ENCODE results near the gene TREML2. TPM values are rescaled to one million over a fixed set of nuclear protein-coding genes. Genes with fewer than 3 reads are reported as not detected.

TREML2 gene
- total and polyA plus RNA-seq, 2 of the 13 experiments (the other 11 are each of a cell fraction or from before 2014, with no cell fraction given), result not detected

DNA sequence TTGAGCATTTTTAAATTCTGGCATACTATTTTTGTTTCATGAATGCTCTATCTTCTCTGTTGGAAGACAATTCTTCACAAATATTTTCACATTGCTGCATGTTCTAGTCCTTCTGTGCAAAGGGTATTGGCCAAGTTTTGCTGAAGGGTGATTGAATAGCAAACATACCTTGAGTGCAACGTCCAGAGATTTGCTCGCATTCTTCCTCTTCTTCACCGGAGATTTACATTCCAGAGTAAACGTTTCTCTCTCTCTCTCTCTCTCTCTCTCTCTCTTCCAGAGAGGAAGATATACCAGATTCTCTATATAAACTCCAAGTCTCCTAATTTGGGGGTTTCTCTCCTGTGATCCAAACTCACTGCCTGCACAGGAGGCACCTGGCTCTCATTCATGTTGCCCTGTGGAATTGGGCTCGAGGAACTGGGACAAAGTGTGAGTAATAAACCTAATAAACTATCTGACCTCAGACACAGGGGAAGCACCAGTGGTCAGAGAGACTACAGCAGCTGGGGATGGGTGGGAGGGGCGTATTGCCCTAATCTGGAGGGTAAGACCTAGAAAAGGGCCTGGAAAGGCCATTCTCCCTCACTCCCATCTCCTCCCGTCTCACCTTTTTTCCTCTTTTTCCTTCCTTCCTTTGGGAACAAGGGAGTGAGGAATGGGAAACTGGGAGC lies 45.7 kb downstream of the TREML2 start (continued):
- no peak for TF ChIP-seq ZBED4 (CRISPR knock-in tag; IDR thresholded peaks at IDR 0.05; ENCODE audit: borderline replicate concordance)
- no peak for TF ChIP-seq ZNF781 (CRISPR knock-in tag; IDR thresholded peaks at IDR 0.05; ENCODE audit: borderline replicate concordance, not compliant biosample characterization)
- TF ChIP-seq PCBP2 (optimal IDR thresholded peaks at IDR 0.05; ENCODE audit: low read depth, low read length, poor library complexity, severe bottlenecking), result no peak
- no peak for TF ChIP-seq ZNF414 (CRISPR knock-in tag; IDR thresholded peaks at IDR 0.05)
- TF ChIP-seq KAT7 (CRISPR knock-in tag; IDR thresholded peaks at IDR 0.05; ENCODE audit: borderline replicate concordance), result no peak
- no peak; the same call in 1 of the 2 replicates for TF ChIP-seq CEBPB (IDR thresholded peaks at IDR 0.05; ENCODE audit: borderline replicate concordance, low read depth, low read length)
- no peak for TF ChIP-seq RFXAP (CRISPR knock-in tag; IDR thresholded peaks at IDR 0.05; ENCODE audit: borderline replicate concordance)
- no peak for TF ChIP-seq ZNF691 (CRISPR knock-in tag; IDR thresholded peaks at IDR 0.05; ENCODE audit: borderline replicate concordance, low read depth)
- TF ChIP-seq ZNF841 (CRISPR knock-in tag; IDR thresholded peaks at IDR 0.05; ENCODE audit: borderline replicate concordance), result no peak
- no peak for TF ChIP-seq RXRA (CRISPR knock-in tag; IDR thresholded peaks at IDR 0.05)
- peak; percentile 56 for TF ChIP-seq GFI1 (CRISPR knock-in tag; IDR thresholded peaks at IDR 0.05; ENCODE audit: borderline replicate concordance)
- no peak for TF ChIP-seq ZNF747 (CRISPR knock-in tag; IDR thresholded peaks at IDR 0.05; ENCODE audit: borderline replicate concordance)
- no peak for TF ChIP-seq ZNF124 (CRISPR knock-in tag; IDR thresholded peaks at IDR 0.05)
- no peak for TF ChIP-seq GZF1 (CRISPR knock-in tag; IDR thresholded peaks at IDR 0.05)
- TF ChIP-seq PTBP1 (IDR thresholded peaks at IDR 0.05; ENCODE audit: low read depth, low read length, poor library complexity, severe bottlenecking), result no peak
- no peak for TF ChIP-seq CCDC6 (CRISPR knock-in tag; IDR thresholded peaks at IDR 0.05)
- TF ChIP-seq ATF5 (CRISPR knock-in tag; IDR thresholded peaks at IDR 0.05; ENCODE audit: low read depth), result no peak
- TF ChIP-seq SRSF4 (IDR thresholded peaks at IDR 0.05; ENCODE audit: low read depth, low read length, poor library complexity, severe bottlenecking), result no peak
- no peak for TF ChIP-seq SYNCRIP (IDR thresholded peaks at IDR 0.05; ENCODE audit: insufficient read depth, low read depth, low read length)
- no peak for TF ChIP-seq ZFP1 (CRISPR knock-in tag; IDR thresholded peaks at IDR 0.05)
- TF ChIP-seq MIER3 (CRISPR knock-in tag; IDR thresholded peaks at IDR 0.05; ENCODE audit: borderline replicate concordance), result no peak
- peak; percentile 94 for TF ChIP-seq TEAD3 (CRISPR knock-in tag; optimal IDR thresholded peaks at IDR 0.05; ENCODE audit: borderline replicate concordance)
- TF ChIP-seq ZNF12 (CRISPR knock-in tag; IDR thresholded peaks at IDR 0.05), result peak; percentile 90
- TF ChIP-seq NFRKB (IDR thresholded peaks at IDR 0.05), result no peak
- TF ChIP-seq GATAD2A (CRISPR knock-in tag; IDR thresholded peaks at IDR 0.05), result 0 out of 2 replicates have a peak, but pooled peaks have one; percentile 19
- TF ChIP-seq EED (CRISPR knock-in tag; IDR thresholded peaks at IDR 0.05), result no peak
